ENCODE measurements around the gene C1RL.
A peak's percentile ranks its signal among the peaks of the same experiment; 100 is the strongest.

Gene C1RL

DNA sequence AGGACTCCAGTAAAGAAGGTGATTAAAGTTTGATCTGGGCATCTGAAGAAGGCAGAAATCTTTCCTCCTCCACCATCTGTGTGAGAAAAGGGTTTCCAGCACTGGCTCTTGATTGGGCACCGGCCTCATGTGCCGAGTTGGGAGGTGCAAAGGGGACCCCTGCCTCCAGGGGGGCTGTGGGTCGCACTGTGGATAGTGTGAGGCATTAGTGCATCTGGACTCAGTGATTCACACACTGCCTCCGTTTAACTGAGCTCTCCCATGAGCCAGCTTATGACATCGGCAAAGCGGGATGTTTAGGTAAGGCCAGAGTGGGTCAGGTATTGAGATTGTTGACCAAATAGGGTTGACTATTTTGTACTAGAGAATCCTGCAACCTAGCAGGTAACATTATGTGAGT lies 39.6 kb downstream of the C1RL start:
- TF ChIP-seq, protein P1, sequence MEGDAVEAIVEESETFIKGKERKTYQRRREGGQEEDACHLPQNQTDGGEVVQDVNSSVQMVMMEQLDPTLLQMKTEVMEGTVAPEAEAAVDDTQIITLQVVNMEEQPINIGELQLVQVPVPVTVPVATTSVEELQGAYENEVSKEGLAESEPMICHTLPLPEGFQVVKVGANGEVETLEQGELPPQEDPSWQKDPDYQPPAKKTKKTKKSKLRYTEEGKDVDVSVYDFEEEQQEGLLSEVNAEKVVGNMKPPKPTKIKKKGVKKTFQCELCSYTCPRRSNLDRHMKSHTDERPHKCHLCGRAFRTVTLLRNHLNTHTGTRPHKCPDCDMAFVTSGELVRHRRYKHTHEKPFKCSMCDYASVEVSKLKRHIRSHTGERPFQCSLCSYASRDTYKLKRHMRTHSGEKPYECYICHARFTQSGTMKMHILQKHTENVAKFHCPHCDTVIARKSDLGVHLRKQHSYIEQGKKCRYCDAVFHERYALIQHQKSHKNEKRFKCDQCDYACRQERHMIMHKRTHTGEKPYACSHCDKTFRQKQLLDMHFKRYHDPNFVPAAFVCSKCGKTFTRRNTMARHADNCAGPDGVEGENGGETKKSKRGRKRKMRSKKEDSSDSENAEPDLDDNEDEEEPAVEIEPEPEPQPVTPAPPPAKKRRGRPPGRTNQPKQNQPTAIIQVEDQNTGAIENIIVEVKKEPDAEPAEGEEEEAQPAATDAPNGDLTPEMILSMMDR (IDR thresholded peaks at IDR 0.05; ENCODE audit: low read depth, low read length): no peak
- H3K4me3 ChIP-seq (replicated peaks in 1 of 2; ENCODE audit: low read depth in 2 of 2, low read length in 2 of 2): no peak overlapping the region
- DNase-seq (ENCODE audit: low read depth in 2 of 2): no peak

DNA sequence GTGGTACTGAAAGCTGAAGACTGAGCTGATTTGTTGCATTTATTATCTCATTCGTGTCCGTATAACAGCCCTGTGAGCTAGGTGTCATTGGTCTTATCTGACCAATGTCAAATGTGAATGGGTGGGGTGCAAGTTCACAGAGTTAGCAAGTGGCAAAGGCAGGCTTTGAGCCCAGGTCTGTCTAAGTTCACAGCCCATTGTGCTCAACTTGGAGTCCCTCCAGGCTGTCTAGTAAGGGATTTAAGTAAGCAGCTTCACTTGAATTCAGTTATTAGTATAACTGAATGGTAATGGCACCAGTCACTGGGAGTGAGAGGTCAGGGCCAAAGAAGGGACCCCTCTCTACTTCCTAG lies 40.0 kb downstream of the C1RL start:
- no peak overlapping the region for H3K4me3 ChIP-seq (replicated peaks in 1 of 2; ENCODE audit: low read depth in 2 of 2, low read length in 2 of 2)
- TF ChIP-seq, protein P1 (IDR thresholded peaks at IDR 0.05; ENCODE audit: low read depth, low read length): no peak
- DNase-seq (ENCODE audit: low read depth in 2 of 2): no peak

DNA sequence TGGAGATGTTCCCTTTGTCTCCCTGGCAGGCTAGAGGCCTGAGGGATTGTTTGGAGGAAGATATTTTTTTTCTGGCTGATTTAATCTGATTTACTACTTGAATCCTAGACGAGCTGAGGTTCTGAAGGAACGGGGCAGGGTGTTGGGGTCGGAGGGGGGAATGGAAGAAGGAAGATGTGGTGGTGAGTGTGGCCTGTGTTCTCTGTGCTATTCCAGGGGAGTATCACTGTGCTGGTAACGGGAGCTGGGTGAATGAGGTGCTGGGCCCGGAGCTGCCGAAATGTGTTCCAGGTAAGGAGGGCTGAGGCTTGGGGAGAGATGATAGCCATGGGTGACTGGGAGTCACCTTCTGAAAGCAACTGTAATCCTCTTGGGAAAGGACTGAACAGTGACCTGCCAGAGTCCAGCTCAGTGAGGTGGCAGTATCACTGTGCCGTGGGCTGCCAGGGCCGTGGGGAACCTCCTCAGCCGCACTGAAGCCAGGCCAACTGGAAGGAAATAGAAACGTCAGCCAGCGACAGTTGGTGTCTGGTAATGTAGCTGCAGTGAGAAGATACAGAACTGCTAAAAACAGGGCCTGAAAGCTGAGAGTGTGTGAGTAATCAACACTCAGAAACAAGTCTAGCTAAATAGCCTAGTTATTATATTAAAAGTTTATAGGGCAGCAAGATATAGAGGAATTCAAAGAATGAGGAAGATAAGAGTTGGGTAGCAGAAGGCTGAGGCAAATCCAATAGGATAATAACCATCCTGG lies 40.6 kb downstream of the C1RL start:
- TF ChIP-seq, protein P1 (IDR thresholded peaks at IDR 0.05; ENCODE audit: low read depth, low read length): no peak
- peak in 1 of 2 donors; percentile 82 for DNase-seq (ENCODE audit: low read depth in 2 of 2)
- H3K4me3 ChIP-seq (replicated peaks in 1 of 2; ENCODE audit: low read depth in 2 of 2, low read length in 2 of 2): no peak overlapping the region

DNA sequence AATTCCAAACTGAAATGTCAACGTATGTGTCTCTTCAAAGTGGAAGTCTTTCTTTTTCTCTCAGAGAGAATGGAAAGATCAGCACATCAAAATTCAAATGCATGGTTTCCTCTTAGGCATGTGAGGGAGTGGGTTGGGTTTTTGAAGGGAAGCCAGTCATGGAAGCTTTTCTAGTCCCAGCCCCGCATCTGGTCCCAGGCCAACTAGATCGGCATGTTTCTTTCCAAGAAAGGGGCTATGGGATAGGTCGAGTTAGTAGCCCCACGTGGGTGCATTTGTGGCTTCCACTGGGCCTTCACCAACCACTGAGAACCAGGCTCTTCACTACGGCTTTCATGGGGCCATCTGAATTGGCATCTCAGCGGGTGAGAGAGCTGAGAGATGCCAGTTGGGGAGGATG lies 41.9 kb downstream of the C1RL start:
- no peak overlapping the region for H3K4me3 ChIP-seq (replicated peaks in 1 of 2; ENCODE audit: low read depth in 2 of 2, low read length in 2 of 2)
- no peak for DNase-seq (ENCODE audit: low read depth in 2 of 2)
- TF ChIP-seq, protein P1 (IDR thresholded peaks at IDR 0.05; ENCODE audit: low read depth, low read length): no peak

DNA sequence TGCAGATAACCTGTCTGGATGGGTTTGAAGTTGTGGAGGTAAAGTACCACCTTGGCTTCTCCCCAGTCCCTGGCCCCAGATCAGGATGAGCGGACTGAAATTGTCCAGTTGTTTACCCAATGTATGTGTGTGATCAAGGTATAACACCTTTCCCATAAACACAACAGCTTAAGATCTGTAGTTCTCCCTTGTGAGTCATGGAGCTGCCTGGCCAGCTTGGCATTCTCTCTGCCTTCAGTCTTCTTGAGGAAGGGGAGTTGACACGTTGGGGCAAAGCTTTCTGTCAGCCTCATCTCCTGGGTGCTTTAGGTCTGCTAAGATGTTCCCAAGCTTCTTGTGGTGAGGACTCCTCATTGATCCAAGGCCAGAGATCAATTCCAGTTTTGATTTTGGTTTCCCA lies 42.4 kb downstream of the C1RL start:
- H3K4me3 ChIP-seq (replicated peaks in 1 of 2; ENCODE audit: low read depth in 2 of 2, low read length in 2 of 2): no peak overlapping the region
- TF ChIP-seq, protein P1 (IDR thresholded peaks at IDR 0.05; ENCODE audit: low read depth, low read length): no peak
- no peak for DNase-seq (ENCODE audit: low read depth in 2 of 2)

DNA sequence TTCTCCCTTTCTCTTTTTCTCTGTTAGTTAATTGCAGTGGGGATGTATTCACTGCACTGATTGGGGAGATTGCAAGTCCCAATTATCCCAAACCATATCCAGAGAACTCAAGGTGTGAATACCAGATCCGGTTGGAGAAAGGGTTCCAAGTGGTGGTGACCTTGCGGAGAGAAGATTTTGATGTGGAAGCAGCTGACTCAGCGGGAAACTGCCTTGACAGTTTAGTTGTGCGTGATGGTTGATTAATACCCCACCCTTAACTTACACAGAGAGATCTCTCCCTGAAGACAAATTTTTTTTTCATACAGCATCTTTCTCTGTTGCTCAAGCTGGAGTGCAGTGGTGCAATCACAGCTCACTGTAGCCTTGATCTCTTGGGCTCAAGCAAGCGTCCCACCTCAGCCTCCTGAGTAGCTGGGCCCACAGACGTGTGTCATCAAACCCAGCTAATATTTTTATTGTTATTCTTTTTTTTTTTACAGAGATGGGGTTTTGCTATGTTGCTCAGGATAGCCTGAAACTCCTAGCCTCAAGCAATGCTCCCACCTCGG lies 43.9 kb downstream of the C1RL start:
- DNase-seq (ENCODE audit: low read depth in 2 of 2): no peak
- TF ChIP-seq, protein P1 (IDR thresholded peaks at IDR 0.05; ENCODE audit: low read depth, low read length): no peak

More for the DNA sequence above, 43.9 kb downstream of the C1RL start:
- no peak overlapping the region for H3K4me3 ChIP-seq (replicated peaks in 1 of 2; ENCODE audit: low read depth in 2 of 2, low read length in 2 of 2)

Measured in cardiac fibroblast (primary cell).